Measurements from ENCODE around the gene ART5.

- no peak for TF ChIP-seq EP300 (IDR thresholded peaks at IDR 0.05)
- no peak for TF ChIP-seq CTCF (IDR thresholded peaks at IDR 0.05)
These were observed 24.3 kb upstream of the ART5 start for GRCh38 chr11:3666023-3666530.

Measured in ovary (tissue), 3 donors.